Osteocyte (in vitro differentiated cells): ENCODE measurements around the gene BEST1. TPM values are rescaled to one million over a fixed set of nuclear protein-coding genes. Genes with fewer than 3 reads are reported as not detected.
A peak's percentile ranks its signal among the peaks of the same experiment; 100 is the strongest.

ENCODE experiments used
- DNase-seq: peaks from one replicate; pipeline ENCODE4 v3.0.0; 2021; ENCODE audit warnings: mixed read lengths; ENCODE audit not compliant: unreplicated experiment; ENCODE audit errors: extremely low spot score
- H3K27ac Mint-ChIP-seq: one replicate; pipeline ENCODE4 v1.8.0; 2021; ENCODE audit warnings: mild to moderate bottlenecking, mixed read lengths; ENCODE audit not compliant: unreplicated experiment
- H3K27me3 Mint-ChIP-seq: one replicate; pipeline ENCODE4 v1.8.0; 2021; ENCODE audit warnings: mixed read lengths; ENCODE audit not compliant: unreplicated experiment
- H3K36me3 Mint-ChIP-seq: one replicate; pipeline ENCODE4 v1.8.0; 2021; ENCODE audit warnings: mixed read lengths; ENCODE audit not compliant: unreplicated experiment
- H3K4me1 Mint-ChIP-seq: one replicate; pipeline ENCODE4 v1.8.0; 2021; ENCODE audit warnings: mixed read lengths; ENCODE audit not compliant: unreplicated experiment
- H3K4me3 Mint-ChIP-seq: one replicate; pipeline ENCODE4 v1.8.0; 2021; ENCODE audit warnings: mild to moderate bottlenecking, moderate library complexity, mixed read lengths; ENCODE audit not compliant: unreplicated experiment
- H3K9me3 Mint-ChIP-seq: one replicate; pipeline ENCODE4 v1.8.0; 2021; ENCODE audit warnings: mixed read lengths; ENCODE audit not compliant: unreplicated experiment
- CTCF ChIP-seq: fragments of 200-600 bp; sonication (generic); IDR thresholded peaks from 2 replicates; pipeline ENCODE4 v1.5.0; 2021; ENCODE audit warnings: antibody characterized with exemption, mild to moderate bottlenecking, moderate library complexity
- total RNA-seq: library from RNA; stranded (reverse); gene quantifications from 2 replicates; pipeline ENCODE4 v1.2.1, GENCODE V29; 2021

Gene BEST1
- total RNA-seq, 1 donor from 2014 or later, result 0.81 TPM

- no peak for TF ChIP-seq CTCF
- peaks cover 55% of the 10 kb centered on the region for H3K4me1 Mint-ChIP-seq
- no peaks in the 10 kb centered on the region for H3K36me3 Mint-ChIP-seq
- H3K27ac Mint-ChIP-seq, result no peak overlapping the region
- H3K27me3 Mint-ChIP-seq, result peaks cover 2% of the 10 kb centered on the region
- DNase-seq, result peak; percentile 32
- no peak overlapping the region for H3K4me3 Mint-ChIP-seq
- no peaks in the 10 kb centered on the region for H3K9me3 Mint-ChIP-seq
These were observed 23.9 kb upstream of the BEST1 start for GRCh38 chr11:61926235-61926634.

- H3K4me1 Mint-ChIP-seq, result peaks cover 45% of the 10 kb centered on the region
- peaks cover 7% of the 10 kb centered on the region for H3K27me3 Mint-ChIP-seq
- TF ChIP-seq CTCF, result no peak
- H3K36me3 Mint-ChIP-seq, result no peaks in the 10 kb centered on the region
- no peak overlapping the region for H3K4me3 Mint-ChIP-seq
- DNase-seq, result peak; percentile 17
- H3K27ac Mint-ChIP-seq, result peak overlapping the region; percentile 20
- H3K9me3 Mint-ChIP-seq, result no peaks in the 10 kb centered on the region
These were observed 22.6 kb upstream of the BEST1 start for GRCh38 chr11:61927501-61927900.

GRCh38 chr11:61928606-61929005 is 21.5 kb upstream of the BEST1 start:
- H3K27ac Mint-ChIP-seq, result no peak overlapping the region
- peaks cover 34% of the 10 kb centered on the region for H3K4me1 Mint-ChIP-seq
- TF ChIP-seq CTCF, result no peak
- peaks cover 4% of the 10 kb centered on the region for H3K36me3 Mint-ChIP-seq
- no peak overlapping the region for H3K4me3 Mint-ChIP-seq
- DNase-seq, result no peak
- H3K9me3 Mint-ChIP-seq, result peaks cover 5% of the 10 kb centered on the region
- H3K27me3 Mint-ChIP-seq, result peaks cover 13% of the 10 kb centered on the region

- H3K4me1 Mint-ChIP-seq, result peaks cover 15% of the 10 kb centered on the region
- peaks cover 24% of the 10 kb centered on the region for H3K27me3 Mint-ChIP-seq
- H3K4me3 Mint-ChIP-seq, result no peak overlapping the region
- peaks cover 7% of the 10 kb centered on the region for H3K9me3 Mint-ChIP-seq
- peaks cover 4% of the 10 kb centered on the region for H3K36me3 Mint-ChIP-seq
- DNase-seq, result peak; percentile 13
- TF ChIP-seq CTCF, result no peak
- H3K27ac Mint-ChIP-seq, result no peak overlapping the region
These were observed 19.2 kb upstream of the BEST1 start for GRCh38 chr11:61930933-61931332.

- H3K27me3 Mint-ChIP-seq, result peaks cover 36% of the 10 kb centered on the region
These were observed 14.3 kb upstream of the BEST1 start for GRCh38 chr11:61935861-61936260.

More at GRCh38 chr11:61935861-61936260, 14.3 kb upstream of the BEST1 start:
- H3K27ac Mint-ChIP-seq, result no peak overlapping the region
- peaks cover 17% of the 10 kb centered on the region for H3K9me3 Mint-ChIP-seq
- DNase-seq, result no peak
- H3K4me1 Mint-ChIP-seq, result no peaks in the 10 kb centered on the region
- no peak overlapping the region for H3K4me3 Mint-ChIP-seq
- no peak for TF ChIP-seq CTCF
- peaks cover 4% of the 10 kb centered on the region for H3K36me3 Mint-ChIP-seq
